ENCODE measurements around the gene XRCC2. TPM values are rescaled to one million over a fixed set of nuclear protein-coding genes. Genes with fewer than 3 reads are reported as not detected.

Gene XRCC2
- polyA plus RNA-seq, 1 of the 3 experiments (the other 2 are of a cell fraction): 3.1 TPM

DNA sequence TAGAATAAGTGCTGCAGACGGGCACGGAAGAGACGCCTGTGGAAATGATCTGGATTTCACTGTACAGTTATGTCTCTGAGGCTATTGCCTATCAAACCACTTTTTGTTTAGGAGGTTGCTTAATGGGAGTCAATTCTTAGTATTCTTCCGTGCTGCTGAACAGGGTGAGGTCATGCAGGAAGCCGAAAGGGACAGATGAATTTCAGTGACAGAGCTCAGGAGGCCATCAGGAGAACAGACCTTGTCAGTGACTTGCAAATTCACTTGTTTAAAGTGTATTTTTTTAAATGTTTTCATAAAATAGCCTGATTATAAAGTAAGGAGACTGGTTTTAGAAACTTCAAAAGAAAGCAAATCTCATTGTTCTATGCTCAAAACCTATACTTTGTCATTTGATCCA is 58.9 kb downstream of the XRCC2 start:
- Histone ChIP-seq H2AFZ (ENCODE audit: low read depth) (no peak overlapping the region), H3K9ac (no peak overlapping the region), H3F3A (replicated peaks; ENCODE audit: insufficient read depth) (no peaks in the 10 kb centered on the region), H3K4me1 (ENCODE audit: control insufficient read depth in 1 of 2, insufficient read depth in 2 of 2, low read depth in 1 of 2, low read length in 1 of 2) (peaks cover 0 to 11% of the 10 kb centered on the region in 2 experiments; a peak in 2 of 4 replicates), H3K9me2 (no peaks in the 10 kb centered on the region), H3K4me3 (ENCODE audit: low read depth in 2 of 2, low read length in 1 of 2) (no peak overlapping the region), H3K27me3 (ENCODE audit: insufficient read depth) (no peaks in the 10 kb centered on the region), H3K4me2 (no peak overlapping the region), H3K27ac (ENCODE audit: low read depth in 2 of 2, low read length in 1 of 2) (no peak overlapping the region), H3K9me3 (no peaks in the 10 kb centered on the region), H4K20me1 (ENCODE audit: insufficient read depth) (no peaks in the 10 kb centered on the region), H3K79me2 (ENCODE audit: insufficient read depth) (no peaks in the 10 kb centered on the region), H3K36me3 (replicated peaks in 1 of 2; ENCODE audit: control insufficient read depth in 1 of 2, insufficient read depth in 2 of 2, low read length in 1 of 2) (no peaks in the 10 kb centered on the region)
- CTCF ChIA-PET: no interaction called here
- POLR2A ChIA-PET: no interaction called here
- WGBS (ENCODE audit: low lambda C conversion rate): 78% methylated on average over 5 of the region's 5 CpGs
- TF ChIP-seq JUND (IDR thresholded peaks at IDR 0.05) (no peak), MXI1 (IDR thresholded peaks at IDR 0.05; ENCODE audit: low read depth, low read length) (no peak), MAX (IDR thresholded peaks at IDR 0.05; ENCODE audit: low read depth) (no peak), IRF3 (IDR thresholded peaks at IDR 0.05; ENCODE audit: low read depth, low read length) (no peak), EZH2phosphoT487 (IDR thresholded peaks at IDR 0.05; ENCODE audit: borderline replicate concordance, low read depth) (no peak), NRF1 (IDR thresholded peaks at IDR 0.05; ENCODE audit: low read depth, low read length) (no peak), TAF1 (IDR thresholded peaks at IDR 0.05; ENCODE audit: borderline replicate concordance, low read depth, low read length) (no peak), RCOR1 (IDR thresholded peaks at IDR 0.05; ENCODE audit: low read length) (no peak), CHD2 (IDR thresholded peaks at IDR 0.05; ENCODE audit: low read length, partially characterized antibody) (no peak), RAD21 (IDR thresholded peaks at IDR 0.05; ENCODE audit: low read length) (no peak), MEF2A (IDR thresholded peaks at IDR 0.05; ENCODE audit: borderline replicate concordance, low read depth) (no peak), FOSL2 (IDR thresholded peaks at IDR 0.05; ENCODE audit: borderline replicate concordance, low read depth) (no peak)
- TF ChIP-seq, protein P1, sequence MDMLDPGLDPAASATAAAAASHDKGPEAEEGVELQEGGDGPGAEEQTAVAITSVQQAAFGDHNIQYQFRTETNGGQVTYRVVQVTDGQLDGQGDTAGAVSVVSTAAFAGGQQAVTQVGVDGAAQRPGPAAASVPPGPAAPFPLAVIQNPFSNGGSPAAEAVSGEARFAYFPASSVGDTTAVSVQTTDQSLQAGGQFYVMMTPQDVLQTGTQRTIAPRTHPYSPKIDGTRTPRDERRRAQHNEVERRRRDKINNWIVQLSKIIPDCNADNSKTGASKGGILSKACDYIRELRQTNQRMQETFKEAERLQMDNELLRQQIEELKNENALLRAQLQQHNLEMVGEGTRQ (IDR thresholded peaks at IDR 0.05; ENCODE audit: borderline replicate concordance, low read depth, low read length): no peak
- TF ChIP-seq, protein P2, sequence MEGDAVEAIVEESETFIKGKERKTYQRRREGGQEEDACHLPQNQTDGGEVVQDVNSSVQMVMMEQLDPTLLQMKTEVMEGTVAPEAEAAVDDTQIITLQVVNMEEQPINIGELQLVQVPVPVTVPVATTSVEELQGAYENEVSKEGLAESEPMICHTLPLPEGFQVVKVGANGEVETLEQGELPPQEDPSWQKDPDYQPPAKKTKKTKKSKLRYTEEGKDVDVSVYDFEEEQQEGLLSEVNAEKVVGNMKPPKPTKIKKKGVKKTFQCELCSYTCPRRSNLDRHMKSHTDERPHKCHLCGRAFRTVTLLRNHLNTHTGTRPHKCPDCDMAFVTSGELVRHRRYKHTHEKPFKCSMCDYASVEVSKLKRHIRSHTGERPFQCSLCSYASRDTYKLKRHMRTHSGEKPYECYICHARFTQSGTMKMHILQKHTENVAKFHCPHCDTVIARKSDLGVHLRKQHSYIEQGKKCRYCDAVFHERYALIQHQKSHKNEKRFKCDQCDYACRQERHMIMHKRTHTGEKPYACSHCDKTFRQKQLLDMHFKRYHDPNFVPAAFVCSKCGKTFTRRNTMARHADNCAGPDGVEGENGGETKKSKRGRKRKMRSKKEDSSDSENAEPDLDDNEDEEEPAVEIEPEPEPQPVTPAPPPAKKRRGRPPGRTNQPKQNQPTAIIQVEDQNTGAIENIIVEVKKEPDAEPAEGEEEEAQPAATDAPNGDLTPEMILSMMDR (IDR thresholded peaks at IDR 0.05): no peak
- DNase-seq: no peak

Measured in SK-N-SH (cell line).